CD4-positive, alpha-beta T cell treated with Interleukin-10 for 1 hour (primary cell): Measurements from ENCODE around the gene CMTM3.
A peak's percentile ranks its signal among the peaks of the same experiment; 100 is the strongest.
"Not testable (repeated sequence)": the region's sequence is repeated elsewhere in the genome, so short reads cannot be mapped to it uniquely, and the experiment has no call there.

ENCODE experiments used
- DNase-seq: peaks from one replicate; pipeline ENCODE4 v3.0.0-alpha.2; 2020

CMTM3 gene

GRCh38 chr16:66637806-66638205, 33.3 kb downstream of the CMTM3 start:
- no peak for DNase-seq

DNA sequence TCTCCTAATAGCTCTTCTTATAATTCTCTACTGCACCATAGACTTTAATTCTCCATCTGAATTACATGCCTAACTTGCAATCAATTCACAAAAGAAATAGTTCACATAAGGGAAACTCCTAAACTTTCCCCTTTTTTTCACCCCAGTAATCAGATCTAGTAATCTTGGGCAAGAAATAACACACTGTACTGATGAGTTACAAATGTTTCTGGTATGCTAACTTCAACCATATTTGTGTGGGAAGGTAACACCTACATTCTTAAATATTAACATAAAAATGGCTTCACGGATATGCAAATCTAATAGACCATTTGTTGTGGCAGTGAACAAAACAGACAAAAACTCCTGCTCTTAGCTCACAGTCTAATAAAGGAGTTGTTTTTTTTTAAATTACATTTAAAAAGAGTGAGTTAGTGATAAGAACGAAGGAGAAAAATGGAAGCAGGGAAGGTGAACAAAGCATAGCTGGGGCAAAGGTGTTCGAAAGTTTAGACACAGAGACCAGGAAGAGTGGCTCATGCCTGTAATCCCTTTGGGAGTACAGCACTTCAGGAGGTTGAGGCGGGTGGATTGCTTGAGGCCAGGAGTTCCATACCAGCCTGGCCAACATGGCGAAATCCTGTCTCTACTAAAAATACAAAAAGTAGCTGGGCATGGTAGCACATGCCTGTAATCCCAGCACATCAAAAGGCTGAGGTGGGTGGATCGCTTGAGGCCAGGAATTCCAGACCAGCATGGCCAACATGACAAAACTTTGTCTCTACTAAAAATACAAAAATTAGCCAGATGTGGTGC, 34.8 kb downstream of the CMTM3 start:
- DNase-seq: no peak

GRCh38 chr16:66640724-66641314, 36.3 kb downstream of the CMTM3 start:
- DNase-seq: no peak

GRCh38 chr16:66641387-66641786, 36.9 kb downstream of the CMTM3 start:
- no peak for DNase-seq

GRCh38 chr16:66647866-66648265, 43.4 kb downstream of the CMTM3 start:
- DNase-seq: no peak

DNA sequence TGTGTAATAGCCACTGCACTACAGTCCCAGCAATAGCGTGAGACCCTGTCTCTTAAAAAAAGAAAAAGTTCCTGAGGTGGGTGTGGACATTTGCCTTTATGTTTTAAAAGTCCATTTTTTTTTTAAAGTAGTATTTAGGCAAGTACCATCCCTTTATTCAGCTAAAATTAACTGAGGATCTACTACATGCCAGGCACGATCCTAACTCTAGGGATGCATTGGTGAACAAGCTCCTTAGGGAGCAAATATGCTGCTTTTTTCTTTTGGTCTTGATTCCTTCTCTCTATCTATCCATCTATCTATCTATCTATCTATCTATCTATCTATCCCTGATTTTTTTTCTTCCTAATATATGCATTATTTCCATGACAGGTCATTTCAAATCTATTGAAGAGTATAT, 44.7 kb downstream of the CMTM3 start:
- no peak for DNase-seq

- no peak for DNase-seq
Measured at GRCh38 chr16:66649636-66650205, 45.2 kb downstream of the CMTM3 start.

DNA sequence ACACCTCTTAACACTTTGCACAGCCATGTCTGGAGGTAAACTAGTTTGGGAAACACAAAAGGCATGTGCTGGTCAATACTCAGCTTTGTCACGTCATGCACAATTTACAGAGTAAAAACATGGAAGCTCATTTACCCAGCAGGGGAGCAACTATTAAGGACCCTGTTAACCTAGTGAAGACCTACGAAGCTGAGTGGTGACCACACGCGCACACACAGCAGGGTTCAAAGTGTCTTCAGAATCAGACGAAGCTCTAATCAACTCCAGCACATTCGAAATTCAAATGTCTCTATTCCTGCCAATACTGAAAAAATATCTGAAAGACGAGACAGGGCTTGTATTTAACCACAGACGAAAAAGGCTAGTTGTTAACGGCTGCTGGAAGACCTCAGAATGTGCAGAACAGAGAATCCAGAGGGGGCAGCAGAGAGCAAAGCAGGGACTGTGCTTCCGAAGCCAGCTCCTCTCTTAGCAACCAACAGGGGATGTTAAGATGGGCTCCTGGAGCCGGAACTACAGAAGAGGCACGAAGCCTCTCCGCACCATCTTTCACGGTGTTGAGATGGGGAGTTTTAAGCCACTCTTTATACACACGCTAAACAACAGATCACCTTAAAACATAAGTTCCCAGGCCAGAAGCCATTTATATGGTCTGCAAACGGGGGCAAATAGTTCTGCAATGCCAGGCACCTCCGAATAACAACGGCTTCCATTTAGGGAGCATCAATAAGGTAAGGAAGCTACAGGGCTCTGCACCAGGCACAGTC, 46.4 kb downstream of the CMTM3 start:
- peak; percentile 83 for DNase-seq

DNA sequence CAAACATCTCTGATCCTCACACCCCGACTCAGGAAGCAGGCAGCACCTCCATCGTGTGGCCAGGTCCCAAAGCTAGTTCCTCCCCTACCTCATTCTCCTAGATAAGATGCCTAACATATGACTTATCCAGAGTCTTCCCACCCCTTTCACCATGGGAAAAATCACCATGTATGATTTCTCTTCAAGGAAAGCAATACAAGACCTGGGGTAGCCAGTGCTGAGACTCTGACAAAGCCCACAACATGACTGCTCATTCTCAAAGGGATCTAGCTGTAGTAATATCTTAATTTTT, 46.9 kb downstream of the CMTM3 start:
- no peak for DNase-seq

GRCh38 chr16:66651965-66652364, 47.5 kb downstream of the CMTM3 start:
- DNase-seq: no peak

DNA sequence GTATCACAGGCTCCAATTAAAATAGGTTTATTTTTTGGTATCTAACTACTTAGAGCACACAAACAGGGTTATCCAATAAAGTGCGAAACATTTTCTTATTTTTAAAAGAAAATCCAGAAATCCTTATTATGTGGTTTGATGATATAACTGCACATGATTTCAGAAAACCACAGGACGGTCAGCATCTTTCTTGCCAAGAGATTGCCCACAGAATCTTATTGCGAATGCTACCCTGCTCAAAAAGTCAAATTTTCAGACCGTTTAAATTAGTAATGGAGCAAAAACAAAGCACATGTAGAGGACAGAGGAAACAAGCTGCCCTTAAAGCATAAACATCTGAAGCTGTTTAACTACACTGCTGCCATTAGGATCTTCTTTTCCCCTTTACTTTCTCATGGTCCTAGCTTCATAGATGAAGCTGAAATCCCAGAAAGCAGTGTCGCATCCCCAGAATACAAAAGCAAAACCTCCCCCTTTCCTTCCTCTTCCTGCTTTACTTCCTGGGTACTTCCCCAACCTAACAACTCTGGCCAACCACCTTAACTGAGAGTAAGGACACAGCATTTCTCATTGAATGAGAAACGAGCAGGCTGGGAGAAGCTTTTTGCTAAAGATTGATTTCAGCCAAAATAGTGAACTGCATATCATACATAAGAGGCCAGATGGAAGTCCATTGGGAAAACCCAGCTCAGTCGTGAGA, 48.3 kb downstream of the CMTM3 start:
- DNase-seq: no peak

DNA sequence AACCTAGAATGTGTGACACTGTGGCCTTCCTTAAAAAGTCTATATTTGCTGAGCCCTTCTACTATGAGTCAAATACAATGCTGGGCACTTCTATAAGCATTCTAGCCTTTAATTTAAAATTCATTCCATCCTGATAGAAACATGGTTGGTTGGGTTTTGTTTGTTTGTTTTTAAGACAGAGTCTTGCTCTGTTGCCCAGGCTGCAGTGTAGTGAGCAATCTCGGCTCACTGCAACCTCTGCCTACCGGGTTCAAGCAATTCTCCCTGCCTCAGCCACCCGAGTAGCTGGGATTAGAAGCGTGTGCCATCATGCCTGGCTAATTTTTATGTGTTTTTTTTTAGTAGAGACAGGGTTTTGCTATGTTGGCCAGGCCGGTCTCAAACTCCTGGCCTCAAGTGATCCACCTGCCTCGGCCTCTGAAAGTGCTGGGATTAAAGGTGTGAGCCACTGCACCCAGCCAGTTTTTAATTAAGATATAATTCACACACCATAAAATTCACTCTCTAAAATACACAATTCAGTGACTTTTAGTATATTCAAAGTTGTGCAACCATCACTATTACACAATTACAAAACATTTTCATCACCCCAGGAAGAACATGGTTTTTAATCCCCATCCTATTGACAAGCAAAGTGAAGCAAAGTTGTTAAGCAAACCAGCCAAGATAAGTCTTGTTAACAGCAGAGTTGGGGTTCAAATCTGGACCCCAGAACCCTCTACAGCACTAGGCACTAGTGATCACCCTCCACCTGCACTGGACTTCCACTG, 49.3 kb downstream of the CMTM3 start:
- DNase-seq: no peak

GRCh38 chr16:66656547-66656946, 52.0 kb downstream of the CMTM3 start:
- no peak for DNase-seq

- no peak for DNase-seq
Measured at GRCh38 chr16:66658143-66658859, 53.8 kb downstream of the CMTM3 start.

- DNase-seq: no peak
Measured at GRCh38 chr16:66658860-66659190, 54.3 kb downstream of the CMTM3 start.

- DNase-seq: no peak
Measured at GRCh38 chr16:66660422-66661209, 56.1 kb downstream of the CMTM3 start.

DNA sequence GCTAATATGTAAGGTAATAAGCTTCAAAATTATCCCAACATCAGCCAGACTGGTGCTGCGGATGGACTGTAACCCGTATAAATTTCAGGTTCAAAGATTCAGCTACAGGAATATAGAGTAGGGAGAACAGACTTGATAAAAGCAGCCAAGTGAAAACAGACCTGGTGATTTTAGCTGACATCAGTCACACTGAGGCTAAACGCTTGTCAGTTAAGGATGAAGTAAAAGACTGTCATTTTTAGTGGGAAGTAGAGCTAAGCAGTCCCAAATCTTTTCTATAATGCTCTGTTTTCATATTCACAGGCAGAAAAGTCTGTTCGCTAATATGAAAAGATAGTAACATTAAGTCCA, 56.7 kb downstream of the CMTM3 start:
- no peak for DNase-seq

GRCh38 chr16:66661671-66662346, 57.3 kb downstream of the CMTM3 start:
- not testable (repeated sequence) for DNase-seq

GRCh38 chr16:66662445-66663194, 58.1 kb downstream of the CMTM3 start:
- DNase-seq: no peak
